NCI-H187 treated with DMSO at 0.1 percent for 48 hours (cell line): ENCODE measurements around the gene FAIM2.
"Not testable (repeated sequence)": the region's sequence is repeated elsewhere in the genome, so short reads cannot be mapped to it uniquely, and the experiment has no call there.

Experiments
- DNase-seq: peaks from one replicate; lab custom pipeline; 2025; lab: John Stamatoyannopoulos, UW

FAIM2 gene

GRCh38 chr12:49893753-49894750, 9.6 kb downstream of the FAIM2 start:
- no peak for DNase-seq

GRCh38 chr12:49892732-49893317, 10.9 kb downstream of the FAIM2 start:
- DNase-seq = no peak

- no peak for DNase-seq
Observed at GRCh38 chr12:49892084-49892731, 11.5 kb downstream of the FAIM2 start.

GRCh38 chr12:49891476-49891875, 12.2 kb downstream of the FAIM2 start:
- no peak for DNase-seq

- no peak for DNase-seq
Observed at GRCh38 chr12:49891012-49891411, 12.7 kb downstream of the FAIM2 start.

- no peak for DNase-seq
Observed at GRCh38 chr12:49890096-49890461, 13.6 kb downstream of the FAIM2 start.

- no peak for DNase-seq
Observed at GRCh38 chr12:49889361-49890095, 14.2 kb downstream of the FAIM2 start.

GRCh38 chr12:49888461-49889151, 15.1 kb downstream of the FAIM2 start:
- no peak for DNase-seq

- no peak for DNase-seq
Observed at GRCh38 chr12:49887536-49888401, 15.9 kb downstream of the FAIM2 start.

GRCh38 chr12:49887091-49887490, 16.6 kb downstream of the FAIM2 start:
- DNase-seq = no peak

GRCh38 chr12:49885663-49886461, 17.8 kb downstream of the FAIM2 start:
- DNase-seq = no peak

- no peak for DNase-seq
Observed at GRCh38 chr12:49885118-49885517, 18.6 kb downstream of the FAIM2 start.

- DNase-seq = no peak
Observed at GRCh38 chr12:49882851-49883464, 20.7 kb downstream of the FAIM2 start.

- no peak for DNase-seq
Observed at GRCh38 chr12:49882248-49882850, 21.4 kb downstream of the FAIM2 start.

- DNase-seq = no peak
Observed at GRCh38 chr12:49881415-49882247, 22.1 kb downstream of the FAIM2 start.

- no peak for DNase-seq
Observed at GRCh38 chr12:49880756-49881414, 22.8 kb downstream of the FAIM2 start.

GRCh38 chr12:49879065-49879464, 24.6 kb downstream of the FAIM2 start:
- not testable (repeated sequence) for DNase-seq
